IMR-90 (cell line): ENCODE measurements around the gene MED13. TPM values are rescaled to one million over a fixed set of nuclear protein-coding genes. Genes with fewer than 3 reads are reported as not detected.

Experiments used
- ATAC-seq: fragments of 200-7000 bp; cut with Tn5 transposase; 2 replicates; pipeline ENCODE4 v1.9.1; 2020; ENCODE audit warnings: low read depth, mild to moderate bottlenecking, moderate library complexity
- BruUV-seq: library from RNA; stranded (reverse); fragments of 400-500 nt; replicated peaks from 2 replicates; lab custom pipeline; 2021; lab: Mats Ljungman, UMichigan
- CTCF ChIA-PET: fragments of 300-600 bp; formaldehyde crosslinking; extraction: SDS; loops from one replicate; lab custom pipeline; 2021; ENCODE audit warnings: antibody characterized with exemption; lab: Yijun Ruan, JAX
- POLR2A ChIA-PET: fragments of 300-600 bp; sonication (Branson Sonifier 250); formaldehyde crosslinking; loops from one replicate; lab custom pipeline; 2022; ENCODE audit warnings: antibody characterized with exemption; ENCODE audit not compliant: unreplicated experiment; lab: Charles Lee
- DNase-seq: peaks from one replicate; pipeline ENCODE4 v3.0.0; 2013
- H2AFZ ChIP-seq: replicated peaks from 2 replicates; pipeline ENCODE3; 2013; ENCODE audit warnings: low read length, mild to moderate bottlenecking; ENCODE audit not compliant: poor library complexity
- H2AK5ac ChIP-seq: 2 replicates; pipeline ENCODE4 v1.6.1; 2013; ENCODE audit warnings: low read depth, low read length, inconsistent platforms
- H2AK9ac ChIP-seq: replicated peaks from 2 replicates; pipeline ENCODE3; 2013; ENCODE audit warnings: mild to moderate bottlenecking, low read depth, low read length, moderate library complexity; ENCODE audit not compliant: poor library complexity
- H2BK120ac ChIP-seq: 2 replicates; pipeline ENCODE4 v1.6.1; 2013; ENCODE audit warnings: low read depth, low read length, inconsistent platforms
- H2BK15ac ChIP-seq: 3 replicates; pipeline ENCODE4 v1.6.1; 2013; ENCODE audit warnings: low read depth, low read length, inconsistent platforms
- H2BK20ac ChIP-seq: 2 replicates; pipeline ENCODE4 v1.6.1; 2013; ENCODE audit warnings: low read depth, mild to moderate bottlenecking, inconsistent platforms, low read length, moderate library complexity
- H2BK5ac ChIP-seq: 2 replicates; pipeline ENCODE4 v1.6.1; 2013; ENCODE audit warnings: mild to moderate bottlenecking, low read depth, low read length, inconsistent platforms; ENCODE audit not compliant: poor library complexity, severe bottlenecking
- H3K14ac ChIP-seq: replicated peaks from 2 replicates; pipeline ENCODE4 v1.6.1; 2013; ENCODE audit warnings: low read depth, low read length, inconsistent platforms
- H3K18ac ChIP-seq: 2 replicates; pipeline ENCODE4 v1.6.1; 2013; ENCODE audit warnings: low read depth, low read length, control low read depth
- H3K23ac ChIP-seq: 2 replicates; pipeline ENCODE4 v1.6.1; 2013; ENCODE audit warnings: low read depth, low read length, inconsistent platforms
- H3K27ac ChIP-seq: 2 replicates; pipeline ENCODE4 v1.5.1; 2013; ENCODE audit warnings: mild to moderate bottlenecking, control low read depth, low read length; ENCODE audit not compliant: insufficient read depth
- H3K27me3 ChIP-seq: 2 replicates; pipeline ENCODE4 v1.6.1; 2013; ENCODE audit warnings: low read length; ENCODE audit not compliant: control insufficient read depth, insufficient read depth
- H3K36me3 ChIP-seq: 2 replicates; pipeline ENCODE4 v1.6.1; 2013; ENCODE audit warnings: low read length, mixed read lengths; ENCODE audit not compliant: control insufficient read depth, insufficient read depth
- H3K4ac ChIP-seq: 2 replicates; pipeline ENCODE4 v1.6.1; 2013; ENCODE audit warnings: low read depth, low read length, inconsistent platforms
- H3K4me1 ChIP-seq: 2 replicates; pipeline ENCODE4 v1.6.1; 2013; ENCODE audit warnings: low read length, mixed read lengths; ENCODE audit not compliant: control insufficient read depth, insufficient read depth
- H3K4me2 ChIP-seq: 2 replicates; pipeline ENCODE4 v1.6.1; 2013; ENCODE audit warnings: low read depth, mild to moderate bottlenecking, control low read depth, low read length, moderate library complexity
- H3K4me3 ChIP-seq: 2 replicates; pipeline ENCODE4 v1.5.1; 2013; ENCODE audit warnings: low read depth, mild to moderate bottlenecking, control low read depth, low read length, moderate library complexity; ENCODE audit not compliant: insufficient read depth
- H3K56ac ChIP-seq: 2 replicates; pipeline ENCODE4 v1.6.1; 2013; ENCODE audit warnings: low read length, inconsistent platforms; ENCODE audit not compliant: insufficient read depth; ENCODE audit errors: extremely low read depth
- H3K79me1 ChIP-seq, 2 experiments: 2 replicates each; pipeline ENCODE4 v1.6.1; 2013; ENCODE audit warnings: low read length in 2 of 2, inconsistent platforms in 1 of 2, low read depth in 1 of 2
- H3K9ac ChIP-seq: 2 replicates; pipeline ENCODE4 v1.6.1; 2013; ENCODE audit warnings: low read depth, low read length, control low read depth
- H3K9me1 ChIP-seq: 2 replicates; pipeline ENCODE4 v1.6.1; 2013; ENCODE audit warnings: low read length, inconsistent platforms; ENCODE audit not compliant: insufficient read depth
- H3K9me3 ChIP-seq: 2 replicates; pipeline ENCODE4 v1.6.1; 2013; ENCODE audit warnings: low read length; ENCODE audit not compliant: control insufficient read depth, insufficient read depth
- H4K20me1 ChIP-seq: 2 replicates; pipeline ENCODE4 v1.6.1; 2013; ENCODE audit warnings: low read length, inconsistent platforms; ENCODE audit not compliant: insufficient read depth
- H4K5ac ChIP-seq: 2 replicates; pipeline ENCODE4 v1.6.1; 2013; ENCODE audit warnings: mild to moderate bottlenecking, low read depth, low read length, control low read depth
- H4K8ac ChIP-seq, 2 experiments: 2 replicates each; pipeline ENCODE4 v1.6.1; 2013; ENCODE audit warnings: low read depth in 2 of 2, low read length in 2 of 2, control low read depth in 1 of 2, inconsistent platforms in 1 of 2
- H4K91ac ChIP-seq: 2 replicates; pipeline ENCODE4 v1.6.1; 2013; ENCODE audit warnings: low read depth, low read length, inconsistent platforms; ENCODE audit not compliant: insufficient read depth
- CHD1 ChIP-seq: IDR thresholded peaks from 2 replicates; pipeline ENCODE4 v1.6.1; 2012; ENCODE audit warnings: low read depth, low read length, improper control_type of control experiment
- CTCF ChIP-seq: conservative IDR thresholded peaks from 2 replicates; pipeline ENCODE4 v1.5.1; 2012; ENCODE audit warnings: mild to moderate bottlenecking, low read depth, low read length, improper control_type of control experiment
- MAFK ChIP-seq: IDR thresholded peaks from 2 replicates; pipeline ENCODE4 v1.6.1; 2012; ENCODE audit warnings: low read depth, low read length, improper control_type of control experiment
- NFE2L2 ChIP-seq: fragments of 150-350 bp; IDR thresholded peaks from 2 replicates; pipeline ENCODE4 v1.6.1; 2016; ENCODE audit warnings: low read depth, mild to moderate bottlenecking, low read length
- POLR2A ChIP-seq: IDR thresholded peaks from 2 replicates; pipeline ENCODE4 v1.6.1; 2012; ENCODE audit warnings: mild to moderate bottlenecking, low read depth, low read length
- RFX5 ChIP-seq: IDR thresholded peaks from 2 replicates; pipeline ENCODE4 v1.8.0; 2012; ENCODE audit warnings: low read depth, mild to moderate bottlenecking, low read length, moderate library complexity
- SMC3 ChIP-seq: fragments of 150-350 bp; IDR thresholded peaks from 2 replicates; pipeline ENCODE4 v1.6.1; 2016; ENCODE audit warnings: low read depth, mild to moderate bottlenecking, antibody characterized with exemption, low read length, moderate library complexity
- WGBS, 2 experiments: methylation state at CpG; one replicate each; pipeline versions ENCODE4 v1.1.5 to v1.1.7; 2013; ENCODE audit warnings: missing lambda C conversion rate in 2 of 2; ENCODE audit not compliant: insufficient read length in 1 of 2; ENCODE audit errors: extremely low coverage in 2 of 2; 5-methylcytosine and 5-hydroxymethylcytosine counted together
- dilution Hi-C: fragments of 300-500 bp; cut with HindIII; formaldehyde crosslinking; loops from one replicate; pipeline ENCODE4 v1.14.3; 2018; ENCODE audit warnings: low sequenced_read_pairs; ENCODE audit not compliant: unreplicated experiment
- in situ Hi-C: fragments of 300-500 bp; cut with MboI; formaldehyde crosslinking; loops from 3 replicates; pipeline ENCODE4 v1.14.3; 2019; ENCODE audit warnings: low sequenced_read_pairs, inconsistent platforms, mixed read lengths
- intact Hi-C: fragments of 100-400 bp; cut with micrococcal nuclease; formaldehyde crosslinking; loops from 2 replicates; pipeline ENCODE4 v1.10.0; 2022
- polyA plus RNA-seq, 3 experiments: library from polyadenylated mRNA; depleted of rRNA; stranded (reverse); fragments of >200 nt; gene quantifications; 2 replicates each; pipeline ENCODE4 v1.2.3, GENCODE V29; 2012; ENCODE audit warnings: low replicate concordance in 1 of 3
- total RNA-seq: library from RNA; depleted of rRNA; stranded (reverse); fragments of >200 nt; gene quantifications from 2 replicates; pipeline ENCODE4 v1.2.3, GENCODE V29; 2012

The MED13 gene
- total and polyA plus RNA-seq, 2 of the 4 experiments (the other 2 are of a cell fraction): 9.7 to 67.2 TPM

GRCh38 chr17:62110923-62111484 is 45.9 kb upstream of the MED13 start:
- no peak overlapping the region for H4K8ac ChIP-seq
- H3K18ac ChIP-seq: no peak overlapping the region
- no peaks in the 10 kb centered on the region for H3K9me3 ChIP-seq
- no TSS peak for BruUV-seq
- no peak overlapping the region for H3K14ac ChIP-seq
- no peak overlapping the region for H3K4ac ChIP-seq
- no peak overlapping the region for H3K4me2 ChIP-seq
- no peak overlapping the region for H3K56ac ChIP-seq
- no peak overlapping the region for H2AK5ac ChIP-seq
- H3K9ac ChIP-seq: no peak overlapping the region
- no peak overlapping the region for H2BK5ac ChIP-seq
- H2AFZ ChIP-seq: no peak overlapping the region
- no peak overlapping the region for H3K27ac ChIP-seq
- no peak for TF ChIP-seq RFX5
- TF ChIP-seq MAFK: no peak
- no peak for TF ChIP-seq CHD1
- no peak for TF ChIP-seq SMC3
- no peak for TF ChIP-seq POLR2A
- no peak for TF ChIP-seq CTCF
- no peak for TF ChIP-seq NFE2L2
- in situ Hi-C loops: no loop called here
- intact Hi-C loops: no loop called here
- H2BK120ac ChIP-seq: no peak overlapping the region
- dilution Hi-C loops: no loop called here
- POLR2A ChIA-PET: no interaction called here
- H2AK9ac ChIP-seq: no peak overlapping the region
- no peaks in the 10 kb centered on the region for H3K4me1 ChIP-seq
- ATAC-seq (no peak), DNase-seq (no peak)
- CTCF ChIA-PET: no interaction called here
- H4K5ac ChIP-seq: no peak overlapping the region
- H3K9me1 ChIP-seq: no peaks in the 10 kb centered on the region
- no peak overlapping the region for H3K4me3 ChIP-seq
- peaks cover 10% of the 10 kb centered on the region for H3K27me3 ChIP-seq
- H3K23ac ChIP-seq: no peak overlapping the region
- H3K36me3 ChIP-seq: no peaks in the 10 kb centered on the region
- 86% methylated on average over 1 of the region's 3 CpGs; no CpG with 5 or more reads in 1 of the 2 experiments for WGBS, 2 experiments
- no peaks in the 10 kb centered on the region for H4K20me1 ChIP-seq
- no peak overlapping the region for H2BK20ac ChIP-seq
- no peaks in the 10 kb centered on the region for H3K79me1 ChIP-seq
- no peak overlapping the region for H4K91ac ChIP-seq
- H2BK15ac ChIP-seq: no peak overlapping the region
